CD1c-positive myeloid dendritic cell (primary cell): ENCODE measurements around the gene ANGPTL7.
"Not testable (repeated sequence)": the region's sequence is repeated elsewhere in the genome, so short reads cannot be mapped to it uniquely, and the experiment has no call there.

Source experiments
- DNase-seq: peaks from one replicate; pipeline ENCODE4 v3.0.0-alpha.2; 2016; ENCODE audit errors: extremely low spot score

Gene ANGPTL7

DNA sequence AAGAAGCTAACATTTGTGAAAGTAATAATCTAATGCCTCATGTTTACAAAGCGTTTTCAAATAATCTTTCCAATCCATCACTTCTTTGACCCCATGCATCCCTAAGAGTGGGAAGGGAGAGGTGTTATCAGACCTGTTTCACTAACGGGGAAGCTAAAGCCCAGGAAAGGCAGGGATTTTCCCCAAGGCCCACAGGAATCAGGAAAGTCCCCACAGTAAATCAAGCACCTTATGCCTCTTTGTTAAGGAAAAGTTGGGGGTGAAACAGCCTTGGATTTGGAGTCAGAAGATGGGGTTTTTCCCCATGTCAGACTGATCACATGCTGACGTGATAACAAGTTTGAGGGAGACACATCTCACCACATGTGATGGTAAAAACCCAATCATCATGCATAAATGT is 20.0 kb upstream of the ANGPTL7 start:
- no peak for DNase-seq

DNA sequence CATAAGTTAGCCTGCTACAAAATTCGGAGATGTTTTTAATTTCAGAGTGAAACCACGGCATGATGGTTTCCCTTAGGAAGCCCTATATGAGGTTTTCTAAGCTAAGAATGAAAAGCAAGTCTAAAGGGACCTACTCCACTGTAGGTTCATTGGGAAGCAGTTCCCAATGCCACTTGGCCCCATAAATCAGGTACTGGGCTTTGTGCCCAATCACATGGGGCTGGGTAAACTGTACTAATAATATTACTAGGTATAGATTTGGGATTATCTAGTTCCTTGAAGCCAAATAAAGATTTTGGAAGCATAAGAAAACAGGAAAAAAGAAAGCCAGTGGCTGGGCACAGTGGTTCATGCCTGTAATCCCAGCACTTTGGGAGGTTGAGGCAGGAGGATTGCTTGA is 19.1 kb upstream of the ANGPTL7 start:
- DNase-seq: no peak

DNA sequence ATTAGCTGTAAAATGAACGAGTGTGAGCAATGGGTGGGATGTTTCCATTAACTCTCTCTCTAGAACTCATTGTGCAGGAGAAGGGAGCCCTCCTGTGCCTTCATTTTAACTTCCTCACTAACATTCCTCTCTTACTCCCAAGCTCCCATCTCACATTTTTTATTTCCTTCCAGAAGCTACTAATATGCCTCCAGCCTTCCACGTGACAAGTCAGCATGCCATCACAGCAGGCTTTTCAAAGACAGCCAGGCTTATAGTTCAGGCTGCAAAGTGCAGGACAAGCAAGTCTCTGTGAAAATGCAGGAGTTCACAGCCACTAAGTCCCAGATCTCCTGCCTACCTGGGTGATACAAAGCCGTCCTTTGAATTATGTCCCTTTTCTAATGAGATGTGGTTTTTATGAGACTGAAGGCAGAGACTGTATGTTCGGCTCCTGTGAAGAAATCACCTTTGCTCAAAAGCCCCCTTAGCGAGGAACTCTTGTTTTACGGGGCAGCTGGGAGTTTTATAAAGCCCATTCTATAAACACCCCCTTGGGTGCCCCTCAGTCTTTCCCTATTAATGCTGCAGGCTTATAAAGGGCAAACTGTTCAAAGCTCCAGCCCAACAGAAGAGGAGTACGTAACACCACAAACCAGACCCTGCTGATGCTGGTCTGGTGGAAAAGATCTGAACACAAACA is 14.8 kb upstream of the ANGPTL7 start:
- no peak for DNase-seq

DNA sequence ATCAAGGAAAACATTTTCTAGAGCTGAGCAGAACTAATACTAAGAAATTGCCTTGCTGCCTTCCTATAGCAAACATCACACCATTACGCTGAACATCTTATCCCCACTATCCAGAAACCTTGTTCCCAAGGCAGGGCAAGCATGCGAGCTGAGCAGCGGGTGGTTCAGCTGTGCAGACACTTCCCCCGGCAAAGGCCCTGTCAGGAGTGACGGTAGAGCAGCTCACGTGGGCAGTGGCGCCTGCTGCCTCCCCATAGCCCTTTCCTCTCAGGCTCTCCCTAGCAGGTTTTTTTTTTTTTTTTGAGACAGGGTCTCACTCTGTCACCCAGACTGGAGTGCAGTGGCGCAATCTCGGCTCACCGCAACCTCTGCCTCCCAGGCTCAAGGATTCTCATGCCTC is 13.7 kb upstream of the ANGPTL7 start:
- DNase-seq: no peak

DNA sequence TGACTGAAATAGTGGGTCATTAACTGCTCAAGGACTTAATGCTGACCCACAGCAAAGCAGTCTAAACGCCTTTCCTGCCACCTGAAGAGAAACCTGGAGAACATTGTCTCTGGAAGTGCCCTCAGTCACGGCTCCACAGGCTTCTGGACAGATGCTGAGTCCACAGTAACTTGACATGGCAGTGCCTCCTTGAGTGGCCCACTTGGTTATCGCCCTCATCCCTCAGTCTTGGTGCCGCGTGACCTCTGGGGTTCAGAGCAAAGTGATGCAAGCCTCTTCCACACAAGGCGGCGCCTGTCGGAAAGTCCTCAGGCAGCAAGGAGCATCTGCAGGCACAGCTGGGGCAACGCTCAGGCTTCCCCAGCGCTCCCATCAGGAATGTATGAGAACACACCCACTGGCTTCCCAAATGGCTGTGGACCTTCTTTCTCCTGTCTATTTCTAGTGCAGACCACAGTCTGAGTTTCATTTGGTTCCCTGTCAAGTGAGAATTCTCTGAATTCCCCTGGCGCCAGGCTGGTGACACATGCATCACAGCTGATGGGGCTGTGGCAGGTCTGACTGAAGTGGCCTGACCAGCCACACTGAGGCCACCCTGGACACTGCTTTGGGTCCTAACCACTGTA is 13.0 kb upstream of the ANGPTL7 start:
- no peak for DNase-seq

DNA sequence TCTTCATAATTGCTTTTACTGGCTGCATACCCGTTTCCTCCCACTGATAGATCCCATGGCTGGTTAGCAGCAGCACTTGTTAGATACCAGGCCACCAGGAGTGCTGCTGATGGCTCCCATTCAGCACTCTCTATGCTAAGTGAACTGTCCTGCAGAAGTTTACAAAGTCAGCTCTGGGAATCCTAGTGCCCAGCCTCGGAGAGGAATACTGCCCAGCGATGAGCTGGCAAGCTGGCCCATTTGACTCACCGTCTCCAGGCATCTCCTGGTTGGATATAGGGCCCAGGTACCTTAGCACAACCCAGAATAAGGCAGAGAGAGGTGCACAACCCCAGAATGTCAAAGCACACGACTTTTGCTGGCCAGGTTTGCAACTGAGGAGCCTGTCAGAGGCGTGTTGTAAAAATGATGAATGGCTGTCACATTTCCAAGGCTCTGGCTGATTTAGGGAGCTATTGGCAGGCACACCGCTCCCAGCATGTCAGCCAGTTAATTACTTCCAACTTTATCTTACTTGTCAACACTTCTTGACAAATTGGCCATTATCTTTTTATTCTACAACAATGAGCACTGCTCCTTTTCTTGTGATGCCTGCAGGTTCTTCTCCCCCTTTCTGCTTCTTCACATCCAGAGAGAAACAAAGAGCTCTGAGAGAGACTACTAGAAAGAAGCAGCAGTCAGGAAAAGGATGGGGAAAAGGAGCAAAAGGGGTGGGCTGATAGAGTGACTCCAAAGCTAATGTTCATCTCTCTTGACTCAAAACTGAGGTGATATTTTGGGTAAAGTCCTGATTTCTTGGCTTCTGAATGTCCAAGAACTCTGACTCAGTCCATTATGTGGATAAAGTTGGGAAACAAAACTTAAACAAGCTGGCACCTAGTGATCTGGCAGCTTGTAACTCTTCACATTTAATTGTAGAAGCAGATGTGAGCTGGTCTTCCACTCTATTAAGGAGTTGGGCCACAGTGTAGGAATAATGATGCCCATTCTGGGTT is 10.8 kb upstream of the ANGPTL7 start:
- no peak for DNase-seq

DNA sequence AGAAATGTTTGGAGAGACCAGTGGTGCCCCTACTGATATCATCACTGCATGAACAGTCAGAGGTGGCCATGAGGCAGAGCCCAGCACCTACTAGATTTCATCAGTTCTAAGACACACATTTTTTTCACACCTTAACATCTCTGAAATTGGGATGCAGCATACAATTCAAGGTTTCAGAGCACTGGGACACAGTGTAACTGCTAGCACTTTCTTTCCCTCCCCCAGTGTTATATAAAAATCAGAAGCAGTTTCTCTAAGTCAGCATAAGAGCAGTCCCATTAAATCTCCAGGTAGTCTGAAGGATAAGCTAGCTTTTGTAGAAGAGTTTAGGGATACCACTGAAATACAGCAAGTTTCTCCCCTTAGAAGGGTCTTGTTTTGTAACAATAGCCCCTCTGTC is 10.0 kb upstream of the ANGPTL7 start:
- DNase-seq: no peak

DNA sequence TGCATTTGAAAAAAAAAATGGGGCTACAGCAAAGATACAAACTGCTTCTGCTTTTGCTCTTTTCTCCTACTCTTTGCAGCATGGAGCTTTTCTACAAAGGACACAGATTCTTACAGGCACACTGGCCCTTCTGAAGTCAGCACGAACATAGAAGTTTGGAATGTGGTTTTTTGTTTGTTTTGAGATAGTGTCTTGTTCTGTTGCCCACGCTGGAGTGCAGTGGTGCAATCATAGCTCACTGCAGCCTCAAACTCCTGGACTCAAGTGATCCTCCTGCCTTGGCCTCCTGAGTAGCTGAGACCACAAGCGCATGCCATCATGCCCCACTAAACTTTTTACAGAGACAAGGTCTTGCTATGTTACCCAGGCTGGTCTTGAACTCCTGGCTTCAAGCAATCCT is 9.4 kb upstream of the ANGPTL7 start:
- not testable (repeated sequence) for DNase-seq

DNA sequence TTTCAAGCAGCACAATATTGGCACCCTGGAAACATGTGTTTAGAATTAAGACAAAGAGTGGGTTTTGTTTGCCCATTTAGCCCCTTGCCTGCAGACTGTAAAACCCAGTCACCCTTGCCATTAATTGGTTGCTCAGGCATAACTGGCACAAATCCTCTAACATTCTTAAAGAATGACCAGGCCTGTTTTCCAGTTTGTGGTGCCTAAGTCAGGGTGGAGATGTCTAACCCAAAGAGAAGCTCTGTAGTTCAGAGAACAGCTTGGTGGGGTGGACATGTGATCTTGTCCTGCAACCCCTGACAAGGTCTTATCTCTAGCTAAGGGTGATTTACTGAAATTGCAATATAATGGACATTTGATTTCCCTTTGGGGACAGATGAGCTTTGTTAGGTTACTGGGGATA is 8.8 kb upstream of the ANGPTL7 start:
- no peak for DNase-seq

DNA sequence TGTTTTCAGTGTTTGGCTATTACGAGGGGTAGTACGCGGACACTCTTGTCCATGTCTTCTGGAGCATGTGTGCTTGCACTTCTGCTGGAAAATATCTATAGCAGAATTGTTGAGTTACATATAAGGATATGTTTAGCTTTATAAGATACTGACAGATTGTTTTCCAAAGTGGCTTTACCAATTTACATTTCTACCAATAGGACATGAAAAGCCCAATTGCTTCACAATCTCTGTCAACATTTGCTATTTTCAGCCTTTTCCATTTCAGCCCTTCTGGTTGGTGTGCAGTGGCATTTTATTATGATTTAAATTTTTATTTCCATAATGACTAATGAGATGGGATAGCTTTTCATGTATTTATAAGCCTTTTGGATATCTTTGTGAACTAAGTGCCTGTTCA is 6.3 kb upstream of the ANGPTL7 start:
- no peak for DNase-seq

DNA sequence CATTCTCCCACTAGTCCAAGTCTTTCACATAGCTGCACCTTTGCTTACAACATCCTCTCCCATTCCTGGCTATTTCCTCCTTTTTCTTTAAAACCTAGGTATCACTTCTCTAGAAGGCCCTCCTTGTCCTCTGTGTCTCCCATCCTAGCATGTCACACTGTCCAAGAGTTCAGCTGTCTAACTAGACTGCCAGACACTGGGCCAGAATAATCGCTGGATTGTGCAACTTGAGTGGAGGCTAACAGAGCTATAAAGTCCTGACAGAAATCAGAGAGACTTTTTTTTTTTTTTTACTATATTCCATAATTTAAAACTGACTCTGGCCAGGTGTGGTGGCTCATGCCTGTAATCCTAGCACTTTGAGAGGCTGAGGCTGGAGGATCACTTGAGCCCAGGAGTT is 4.2 kb upstream of the ANGPTL7 start:
- no peak for DNase-seq

DNA sequence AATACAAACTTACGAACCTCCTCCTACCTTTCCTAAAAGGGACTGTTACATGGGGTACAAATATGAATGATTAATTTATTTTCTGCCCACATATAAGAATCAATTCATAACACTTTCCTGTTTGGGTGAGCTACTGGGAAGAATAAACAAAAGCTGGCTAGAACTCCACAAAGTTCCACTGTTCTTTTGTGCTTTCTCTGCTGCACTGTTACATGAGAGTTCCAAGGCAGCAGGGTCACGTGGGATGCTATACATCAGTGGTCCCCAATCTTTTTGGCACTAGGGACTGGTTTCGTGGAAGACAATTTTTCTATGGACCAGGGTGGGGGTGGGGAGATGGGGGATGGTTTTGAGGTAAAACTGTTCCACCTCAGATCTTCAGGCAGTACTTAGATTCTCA is 2.2 kb upstream of the ANGPTL7 start:
- DNase-seq: no peak

DNA sequence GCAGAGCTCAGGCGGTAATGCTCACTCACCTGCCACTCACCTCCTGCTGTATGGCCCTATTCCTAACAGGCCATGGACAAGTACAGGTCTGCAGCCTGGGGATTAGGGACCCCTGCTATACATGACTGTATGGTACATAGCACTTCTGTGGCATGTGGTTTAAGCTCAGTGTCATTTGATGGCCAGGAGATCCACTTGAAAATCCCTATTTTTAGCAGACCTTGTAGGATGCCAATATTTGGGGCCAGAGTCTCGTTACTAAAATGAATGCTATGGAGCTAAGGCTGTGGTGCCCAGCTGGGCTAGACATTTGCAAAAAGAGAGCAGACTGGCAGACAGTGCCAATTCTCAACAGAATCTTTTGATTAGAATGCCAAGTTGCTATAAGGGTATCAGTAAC is 1.7 kb upstream of the ANGPTL7 start:
- DNase-seq: no peak

DNA sequence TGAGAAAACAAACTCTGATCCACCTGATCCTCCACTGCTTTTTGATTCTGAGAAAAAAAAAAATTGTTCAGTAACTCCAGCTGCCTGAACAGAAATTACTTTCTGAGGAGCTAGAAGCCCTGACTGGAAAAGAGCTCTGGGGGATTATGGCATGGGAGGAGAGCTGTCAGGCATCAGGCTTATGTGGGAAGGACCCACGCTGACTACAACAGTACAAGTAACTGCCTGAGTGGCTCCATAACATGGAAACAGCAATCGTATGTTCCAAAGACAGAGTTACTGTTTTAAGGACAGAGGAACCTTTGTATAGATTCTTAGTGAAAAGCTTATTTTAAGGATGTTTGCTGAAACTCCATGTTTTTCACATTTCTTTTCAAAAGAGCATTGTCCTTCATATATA is 1.2 kb upstream of the ANGPTL7 start:
- no peak for DNase-seq

DNA sequence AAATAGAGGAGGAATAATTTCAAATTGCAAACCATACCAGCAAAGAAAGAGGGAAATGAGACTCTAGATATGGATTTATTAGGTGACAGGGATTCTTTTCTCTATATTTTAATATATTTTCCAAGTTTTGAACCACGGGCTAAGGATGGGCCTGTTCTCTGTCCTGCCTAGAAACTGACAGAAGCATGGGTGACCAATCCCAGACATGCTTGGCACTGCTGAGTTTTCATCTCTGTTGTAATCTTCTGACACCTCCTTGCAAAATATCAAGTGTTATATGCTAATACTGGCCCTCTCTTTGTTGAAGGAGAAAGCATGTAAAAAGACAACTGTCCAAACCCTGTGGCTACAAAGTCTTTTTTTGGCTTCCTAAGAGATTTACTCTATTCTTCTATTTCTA is 774 bp upstream of the ANGPTL7 start:
- DNase-seq: no peak

DNA sequence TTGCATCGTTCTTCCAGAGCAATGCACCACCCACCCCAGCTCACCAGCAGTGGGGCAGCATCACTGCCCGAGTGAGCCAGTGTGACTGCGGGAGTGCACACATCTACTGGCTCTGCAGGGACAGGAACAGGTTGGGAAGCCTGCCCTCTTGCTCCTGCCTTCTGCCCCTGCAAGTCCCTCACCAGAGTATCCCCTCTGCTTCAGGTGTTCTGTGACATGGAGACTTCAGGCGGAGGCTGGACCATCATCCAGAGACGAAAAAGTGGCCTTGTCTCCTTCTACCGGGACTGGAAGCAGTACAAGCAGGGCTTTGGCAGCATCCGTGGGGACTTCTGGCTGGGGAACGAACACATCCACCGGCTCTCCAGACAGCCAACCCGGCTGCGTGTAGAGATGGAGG is 4.2 kb downstream of the ANGPTL7 start:
- DNase-seq: no peak

DNA sequence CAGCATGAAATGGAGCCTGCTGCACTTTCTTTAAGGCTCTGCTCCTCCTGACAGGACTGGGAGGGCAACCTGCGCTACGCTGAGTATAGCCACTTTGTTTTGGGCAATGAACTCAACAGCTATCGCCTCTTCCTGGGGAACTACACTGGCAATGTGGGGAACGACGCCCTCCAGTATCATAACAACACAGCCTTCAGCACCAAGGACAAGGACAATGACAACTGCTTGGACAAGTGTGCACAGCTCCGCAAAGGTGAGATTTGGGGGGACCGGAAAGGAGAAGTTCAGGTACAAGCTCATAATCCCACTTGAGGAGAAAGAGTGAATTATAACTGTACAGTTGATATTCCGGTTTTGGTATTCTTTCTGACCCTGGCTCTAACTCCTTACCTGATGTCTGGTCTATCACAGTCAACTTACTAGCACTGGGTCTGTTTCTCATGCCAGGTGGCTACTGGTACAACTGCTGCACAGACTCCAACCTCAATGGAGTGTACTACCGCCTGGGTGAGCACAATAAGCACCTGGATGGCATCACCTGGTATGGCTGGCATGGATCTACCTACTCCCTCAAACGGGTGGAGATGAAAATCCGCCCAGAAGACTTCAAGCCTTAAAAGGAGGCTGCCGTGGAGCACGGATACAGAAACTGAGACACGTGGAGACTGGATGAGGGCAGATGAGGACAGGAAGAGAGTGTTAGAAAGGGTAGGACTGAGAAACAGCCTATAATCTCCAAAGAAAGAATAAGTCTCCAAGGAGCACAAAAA is 5.4 kb downstream of the ANGPTL7 start:
- DNase-seq: no peak

DNA sequence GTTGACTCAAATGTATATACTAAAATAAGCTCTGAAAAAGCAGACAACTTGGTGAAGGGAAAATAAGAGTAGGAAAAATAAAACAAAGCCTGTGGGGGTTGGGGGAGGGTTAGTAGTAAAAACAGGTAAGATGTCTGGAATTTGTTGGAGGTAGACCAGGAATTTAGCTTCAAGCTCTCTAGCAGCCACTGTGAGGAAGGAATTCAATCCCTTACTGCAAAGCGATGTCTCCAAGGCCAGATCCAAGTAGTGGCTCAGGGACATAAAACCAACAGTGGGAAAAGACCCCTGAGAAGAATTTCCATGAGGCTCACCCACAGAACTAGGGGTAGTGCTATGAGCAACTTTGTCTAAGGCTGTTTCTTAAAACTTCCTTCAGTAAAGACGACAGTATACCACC is 7.8 kb downstream of the ANGPTL7 start:
- DNase-seq: no peak

DNA sequence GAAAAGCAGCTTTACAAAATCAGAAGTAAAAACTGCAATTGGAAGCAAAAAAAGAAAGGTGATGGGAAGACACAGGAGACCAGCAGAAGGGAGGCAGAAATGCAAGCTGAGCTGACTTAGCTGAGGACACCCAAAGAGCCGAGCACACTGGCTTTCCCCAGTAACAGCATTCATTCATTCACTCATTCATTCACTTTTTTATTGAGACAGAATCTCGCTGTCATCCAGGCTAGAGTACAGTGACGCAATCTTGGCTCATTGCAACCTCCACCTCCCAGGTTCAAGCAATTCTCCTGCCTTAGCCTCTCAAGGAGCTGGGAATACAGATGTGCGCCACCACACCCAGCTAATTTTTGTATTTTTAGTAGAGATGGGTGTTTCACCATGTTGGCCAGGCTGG is 8.2 kb downstream of the ANGPTL7 start:
- no peak for DNase-seq

DNA sequence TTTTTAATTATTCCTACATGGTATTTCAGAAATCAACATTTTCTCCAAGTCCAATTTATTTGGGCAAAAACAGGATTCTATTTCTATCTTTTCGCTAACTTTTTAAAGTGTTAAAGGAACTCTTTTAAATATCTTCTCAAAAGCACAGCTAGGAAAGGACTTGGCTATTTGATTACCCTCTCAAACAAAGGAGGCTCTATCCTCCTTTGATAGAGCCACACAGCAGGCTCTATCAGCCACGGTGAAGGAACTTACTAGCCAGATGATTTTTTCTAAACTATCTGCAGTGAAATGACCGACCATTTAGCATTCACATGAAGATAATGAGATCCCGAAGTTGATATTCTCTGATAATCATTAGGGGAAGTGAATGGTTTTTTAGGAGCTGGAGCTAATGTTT is 9.1 kb downstream of the ANGPTL7 start:
- no peak for DNase-seq

DNA sequence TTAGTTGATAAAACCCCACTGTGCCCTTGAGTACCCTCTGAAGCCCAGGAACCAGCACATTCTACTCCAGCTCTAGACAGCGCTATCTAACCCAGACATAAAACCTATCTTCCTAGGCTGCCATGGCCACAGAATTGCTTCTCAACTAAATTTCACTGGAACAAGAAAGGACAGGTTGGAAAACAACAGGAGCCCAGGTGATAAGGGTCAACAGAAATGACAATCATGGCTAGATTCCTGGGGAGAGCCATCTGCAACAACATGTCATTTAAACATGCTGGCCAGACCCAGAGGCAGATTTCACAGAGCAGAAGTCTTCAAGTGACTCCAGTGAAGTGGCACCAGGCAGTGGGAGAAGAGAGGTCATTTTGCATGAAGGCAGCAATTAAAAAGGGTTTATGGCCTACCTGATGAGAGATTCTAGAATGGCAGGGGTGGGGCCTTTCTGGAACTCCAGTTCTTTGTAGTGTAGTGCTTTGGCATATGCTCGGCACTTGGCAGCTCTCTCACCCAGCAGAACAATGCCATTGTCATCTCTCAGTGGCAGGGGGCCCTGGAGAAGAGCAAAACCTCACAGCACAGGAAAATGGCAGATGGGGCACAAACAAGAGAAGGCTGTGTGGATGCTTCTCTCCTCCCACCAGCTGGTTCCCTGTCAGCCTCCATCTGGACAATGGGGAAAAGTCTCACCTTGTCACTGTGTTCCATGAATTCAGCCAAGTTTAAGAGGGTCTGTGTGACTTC is 9.9 kb downstream of the ANGPTL7 start:
- no peak for DNase-seq
